Endothelial cell of umbilical vein (primary cell): Measurements from ENCODE around the gene ATP1B2.

ENCODE experiments used
- CTCF ChIP-seq, 2 donors: IDR thresholded peaks; 1 replicate in 1 of 2; 2 replicates in 1 of 2; pipeline ENCODE4 v1.5.1; 2011; ENCODE audit warnings: low read length in 2 of 2, mild to moderate bottlenecking in 2 of 2, moderate library complexity in 2 of 2, control low read depth in 1 of 2, inconsistent platforms in 1 of 2, low read depth in 1 of 2; ENCODE audit not compliant: insufficient read depth in 1 of 2; ENCODE audit errors: extremely low read depth in 1 of 2
- EZH2 ChIP-seq: IDR thresholded peaks from 2 replicates; pipeline ENCODE4 v1.6.1; 2012; ENCODE audit warnings: borderline replicate concordance, low read depth, mild to moderate bottlenecking, moderate library complexity, low read length, inconsistent platforms; ENCODE audit not compliant: severe bottlenecking
- POLR2A ChIP-seq: IDR thresholded peaks from 2 replicates; pipeline ENCODE4 v1.6.1; 2012; ENCODE audit warnings: low read depth, mild to moderate bottlenecking, control low read depth, low read length
- POLR2AphosphoS5 ChIP-seq: IDR thresholded peaks from 2 replicates; pipeline ENCODE4 v1.6.1; 2012; ENCODE audit warnings: low read depth, mild to moderate bottlenecking, control low read depth, low read length, moderate library complexity; ENCODE audit not compliant: insufficient read depth

DNA sequence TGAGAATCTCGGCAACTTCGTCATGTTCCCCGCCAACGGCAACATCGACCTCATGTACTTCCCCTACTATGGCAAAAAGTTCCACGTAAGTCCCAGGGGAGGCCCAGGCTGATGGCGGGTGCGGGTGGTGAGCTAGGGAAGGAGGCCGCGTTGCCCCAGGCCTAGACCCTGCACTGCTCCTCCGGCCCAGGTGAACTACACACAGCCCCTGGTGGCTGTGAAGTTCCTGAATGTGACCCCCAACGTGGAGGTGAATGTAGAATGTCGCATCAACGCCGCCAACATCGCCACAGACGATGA is 4.8 kb downstream of the ATP1B2 start:
- no peak for TF ChIP-seq POLR2AphosphoS5
- no peak for TF ChIP-seq EZH2
- TF ChIP-seq CTCF (IDR thresholded peaks at IDR 0.05; ENCODE audit: extremely low read depth in 1 of 2, insufficient read depth in 1 of 2, low read depth in 1 of 2, low read length in 2 of 2): no peak
- TF ChIP-seq POLR2A: no peak
